Activated T-helper 1 cell treated with Interleukin-2 at 50 U/mL for 16 hours (primary cell): ENCODE data around the gene MAPK8.
"Not testable (repeated sequence)": the region's sequence is repeated elsewhere in the genome, so short reads cannot be mapped to it uniquely, and the experiment has no call there.

Source experiments
- DNase-seq: peaks from one replicate; pipeline ENCODE4 v3.0.0-alpha.2; 2020; ENCODE audit warnings: low read depth

The MAPK8 gene

GRCh38 chr10:48418189-48418788 is 111.8 kb downstream of the MAPK8 start:
- no peak for DNase-seq

DNA sequence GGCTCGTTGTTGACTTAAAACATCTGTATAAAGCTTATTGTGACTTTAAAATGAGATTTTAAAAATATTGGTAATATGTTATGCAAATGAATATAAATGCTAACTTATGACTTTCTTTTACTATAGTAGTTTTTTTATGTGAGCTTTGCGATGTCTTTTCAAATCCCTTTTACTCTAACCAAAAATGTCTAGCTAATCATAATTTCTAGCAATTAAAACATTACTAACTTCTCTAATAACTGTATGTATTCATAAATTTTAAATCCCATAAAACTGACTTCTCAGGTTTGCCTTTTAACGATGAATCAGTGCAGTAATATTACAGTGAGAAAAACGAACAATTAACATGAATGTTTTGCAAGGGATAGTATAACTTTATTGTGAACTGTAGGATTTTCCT is 113.2 kb downstream of the MAPK8 start:
- DNase-seq = no peak

DNA sequence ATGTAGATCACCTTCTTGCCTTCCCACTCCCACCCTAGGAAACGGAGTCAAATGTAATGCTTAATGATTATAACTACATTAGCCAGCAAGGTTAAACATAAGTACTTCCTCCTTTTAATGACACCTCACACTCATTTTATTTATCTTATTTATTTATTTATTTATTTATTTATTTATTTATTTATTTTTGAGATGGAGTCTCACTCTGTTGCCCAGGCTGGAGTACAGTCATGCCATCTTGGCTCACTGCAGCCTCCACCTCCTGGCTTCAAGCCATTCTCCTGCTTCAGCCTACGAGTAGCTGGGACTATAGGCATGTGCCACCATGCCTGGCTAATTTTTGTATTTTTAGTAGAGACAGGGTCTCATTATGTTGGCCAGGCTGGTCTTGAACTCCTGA is 115.4 kb downstream of the MAPK8 start:
- not testable (repeated sequence) for DNase-seq

- no peak for DNase-seq
Measured at GRCh38 chr10:48423884-48424283, 117.4 kb downstream of the MAPK8 start.

GRCh38 chr10:48428896-48429295 is 122.4 kb downstream of the MAPK8 start:
- no peak for DNase-seq

- no peak for DNase-seq
Measured at GRCh38 chr10:48429309-48429708, 122.8 kb downstream of the MAPK8 start.

- DNase-seq = no peak
Measured at GRCh38 chr10:48430402-48430993, 124.0 kb downstream of the MAPK8 start.

GRCh38 chr10:48431871-48432270 is 125.4 kb downstream of the MAPK8 start:
- DNase-seq = no peak

- no peak for DNase-seq
Measured at GRCh38 chr10:48437546-48437945, 131.1 kb downstream of the MAPK8 start.

- no peak for DNase-seq
Measured at GRCh38 chr10:48439031-48439430, 132.6 kb downstream of the MAPK8 start.

DNA sequence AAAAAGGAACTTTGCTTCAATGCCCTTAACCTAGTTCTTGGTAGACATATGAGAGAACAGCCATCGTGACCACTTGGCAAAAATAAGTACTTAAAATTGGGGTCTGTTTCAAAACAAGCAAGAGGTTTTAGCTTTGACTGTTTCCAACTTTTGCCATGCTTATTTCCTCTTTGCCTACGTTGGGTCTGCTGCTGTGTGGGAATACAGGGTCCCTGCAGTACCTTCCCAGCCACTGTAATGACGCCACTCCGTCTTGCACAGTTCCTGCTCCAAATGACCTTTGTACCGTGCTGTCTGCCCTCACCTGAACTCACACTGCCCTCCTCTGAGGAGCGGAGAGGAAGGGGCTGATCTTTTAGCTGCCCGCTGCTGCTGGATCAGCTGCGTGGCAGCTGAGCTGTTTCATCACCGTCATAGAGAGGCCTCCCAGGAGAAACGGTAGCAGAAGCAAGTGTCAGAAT is 133.1 kb downstream of the MAPK8 start:
- DNase-seq = no peak

DNA sequence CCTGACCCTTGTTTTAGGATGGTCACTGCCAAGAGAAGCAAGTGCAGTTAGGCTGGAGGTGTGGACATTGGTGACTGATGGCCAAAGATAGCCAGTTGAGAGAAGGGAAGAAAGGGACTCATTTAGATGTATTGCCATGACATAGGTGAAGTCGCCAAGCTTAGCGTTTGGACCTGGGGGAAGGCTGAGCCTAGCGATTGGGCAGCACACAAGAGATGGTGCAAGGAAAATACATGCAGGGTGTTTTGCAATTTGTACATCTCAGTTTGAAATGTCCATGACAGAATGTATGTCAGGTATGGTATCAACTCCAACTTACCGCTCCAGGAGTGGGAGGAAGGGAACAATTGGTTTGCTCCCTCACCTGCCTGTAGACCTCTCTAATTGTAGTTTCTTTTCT is 134.3 kb downstream of the MAPK8 start:
- DNase-seq = no peak

- no peak for DNase-seq
Measured at GRCh38 chr10:48442090-48442808, 135.8 kb downstream of the MAPK8 start.

GRCh38 chr10:48442809-48443177 is 136.3 kb downstream of the MAPK8 start:
- no peak for DNase-seq

DNA sequence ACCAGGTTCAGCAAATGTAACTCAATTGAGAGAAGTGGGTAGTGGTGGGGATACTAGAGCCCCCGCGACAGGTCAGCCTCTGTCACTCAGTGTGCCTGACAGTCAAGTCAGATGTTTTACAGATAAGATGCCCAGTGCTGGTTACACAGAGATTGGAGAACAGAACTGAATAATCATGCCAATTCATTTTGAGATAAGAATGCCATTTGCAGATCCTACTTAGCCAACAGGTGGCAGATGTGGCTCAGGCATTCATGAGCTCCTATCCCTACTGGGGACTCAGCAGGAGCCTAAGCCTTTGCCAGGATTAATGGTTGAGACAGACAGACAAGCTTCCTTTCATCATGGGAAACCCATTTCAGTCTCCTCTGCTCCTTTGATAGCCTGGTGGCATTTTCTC is 137.8 kb downstream of the MAPK8 start:
- DNase-seq = no peak

- DNase-seq = no peak
Measured at GRCh38 chr10:48444861-48445841, 138.7 kb downstream of the MAPK8 start.

DNA sequence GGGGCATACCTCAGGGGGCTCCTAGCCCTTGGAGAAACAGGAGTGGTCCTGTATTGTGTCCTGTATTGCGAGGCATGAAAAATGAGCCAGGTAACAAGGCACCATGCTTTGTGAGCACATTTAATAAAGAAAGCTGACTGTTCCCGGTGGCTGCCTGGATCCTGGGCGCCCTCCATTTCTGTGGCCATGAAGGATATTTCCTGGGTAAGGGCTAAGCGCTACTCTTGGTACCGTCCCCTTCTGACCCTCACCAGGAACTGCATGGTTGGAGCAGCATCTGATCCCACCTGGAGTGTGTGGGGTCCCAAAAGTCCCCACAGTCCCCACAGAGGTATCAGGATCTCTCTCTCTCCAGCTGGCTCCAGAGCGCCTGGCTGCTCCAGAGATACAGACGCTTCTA is 139.5 kb downstream of the MAPK8 start:
- DNase-seq = no peak

GRCh38 chr10:48446785-48447184 is 140.3 kb downstream of the MAPK8 start:
- no peak for DNase-seq

DNA sequence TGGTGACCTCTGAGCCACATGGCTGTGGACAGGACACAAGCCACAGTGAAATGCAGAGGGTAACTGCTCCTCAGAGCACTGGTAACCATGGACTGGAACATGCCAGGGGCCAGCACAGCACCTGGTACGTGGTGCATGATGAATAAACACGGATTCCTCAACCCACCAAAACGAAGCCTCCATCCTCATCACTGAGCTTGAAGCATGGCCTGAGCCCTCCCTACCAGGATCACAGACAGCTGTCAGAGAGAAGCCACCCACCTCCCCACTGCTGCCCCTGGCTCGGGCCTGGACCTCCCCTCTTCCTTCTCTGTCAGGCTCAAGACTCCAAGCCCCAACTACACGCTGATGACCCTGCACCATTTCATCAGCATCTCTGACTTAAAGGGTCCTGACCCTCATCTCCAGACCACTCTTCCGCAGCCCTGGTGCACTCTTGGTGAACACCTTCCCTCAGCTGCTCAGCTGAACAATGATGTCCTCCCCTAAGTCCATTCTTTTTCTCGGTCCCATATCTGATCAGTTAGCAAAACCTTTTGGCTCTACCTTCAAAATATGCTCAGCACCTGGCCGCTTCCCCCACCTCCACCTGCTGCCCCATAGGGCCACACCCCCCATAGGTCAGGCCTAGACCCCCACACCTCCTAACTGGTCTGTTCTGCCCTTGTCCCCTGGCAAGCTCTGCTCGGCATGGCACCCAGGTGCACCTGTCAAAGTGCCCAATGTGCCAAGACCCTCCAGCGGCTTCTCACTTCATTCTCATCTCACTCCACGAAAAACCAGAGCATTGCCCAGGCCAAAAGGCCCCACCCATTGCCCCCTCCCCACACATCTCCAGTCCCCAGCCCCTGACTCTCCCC is 141.1 kb downstream of the MAPK8 start:
- no peak for DNase-seq

GRCh38 chr10:48448796-48449195 is 142.3 kb downstream of the MAPK8 start:
- DNase-seq = no peak

DNA sequence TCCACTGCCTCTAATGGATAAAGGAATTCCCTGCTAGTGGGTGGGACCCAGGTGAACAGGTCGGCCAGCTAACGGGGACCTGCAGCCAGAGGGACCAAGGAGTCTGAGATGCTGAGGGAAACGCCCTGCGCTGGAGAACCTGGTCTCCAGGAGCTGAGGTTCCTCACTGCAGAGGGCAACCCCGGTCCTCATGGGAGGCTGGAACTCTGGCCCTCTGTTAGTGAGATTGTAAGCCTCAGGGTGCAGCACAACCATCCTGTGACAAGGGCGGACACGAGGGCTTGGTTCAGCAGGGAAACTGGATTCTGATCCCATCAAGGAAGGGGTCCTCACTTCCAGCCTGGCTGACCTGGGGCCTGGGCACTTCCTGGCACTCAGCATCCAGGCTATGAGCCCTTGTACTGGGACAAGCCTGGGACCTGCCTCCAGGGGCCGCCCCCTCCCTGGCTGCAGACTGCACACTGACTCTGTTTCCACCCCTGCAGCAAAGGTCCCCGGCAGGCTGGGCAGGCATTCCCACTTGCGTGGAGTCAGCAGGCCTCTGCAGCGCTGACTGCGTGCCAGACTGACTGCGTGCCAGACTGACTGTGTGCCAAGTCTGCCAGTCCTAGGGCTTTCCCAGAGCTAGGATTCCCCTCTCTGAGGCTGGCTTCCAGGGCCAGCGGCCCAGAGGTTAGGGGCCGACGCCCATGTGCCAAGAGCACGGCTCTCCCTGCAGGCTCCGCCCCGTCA is 143.2 kb downstream of the MAPK8 start:
- DNase-seq = no peak
